DND-41 (cell line): ENCODE data around the gene C1orf185.
"Not testable (repeated sequence)": the region's sequence is repeated elsewhere in the genome, so short reads cannot be mapped to it uniquely, and the experiment has no call there.

ENCODE experiments used
- ATAC-seq: fragments of 200-7000 bp; cut with Tn5 transposase; 3 replicates; pipeline ENCODE4 v1.9.1; 2021; ENCODE audit warnings: low read depth; ENCODE audit not compliant: insufficient read depth
- DNase-seq: peaks from one replicate; pipeline ENCODE4 v3.0.0-alpha.2; 2020
- H2AFZ ChIP-seq: 2 replicates; pipeline ENCODE4 v1.6.0; 2012; ENCODE audit warnings: low read depth, low read length
- H3K27ac ChIP-seq: 2 replicates; pipeline ENCODE4 v1.5.1; 2012; ENCODE audit warnings: low read length, inconsistent platforms
- H3K27me3 ChIP-seq: fragments of 200-600 bp; sonication (generic); 2 replicates; pipeline ENCODE4 v1.6.0; 2012; ENCODE audit warnings: low read length, mild to moderate bottlenecking, inconsistent platforms; ENCODE audit not compliant: insufficient read depth, poor library complexity
- H3K36me3 ChIP-seq: 2 replicates; pipeline ENCODE4 v1.5.1; 2012; ENCODE audit warnings: low read length, inconsistent platforms; ENCODE audit not compliant: insufficient read depth
- H3K4me1 ChIP-seq: 2 replicates; pipeline ENCODE4 v1.5.1; 2012; ENCODE audit warnings: mild to moderate bottlenecking, low read length; ENCODE audit not compliant: insufficient read depth
- H3K4me2 ChIP-seq: 2 replicates; pipeline ENCODE4 v1.6.0; 2012; ENCODE audit warnings: mild to moderate bottlenecking, moderate library complexity, low read length, inconsistent platforms; ENCODE audit not compliant: insufficient read depth
- H3K4me3 ChIP-seq, 2 experiments: fragments of 200-600 bp in 1 of 2; shearing (Covaris generic) in 1 of 2; 2 replicates each; pipeline ENCODE4 v1.5.1; 2012 to 2016; ENCODE audit warnings: inconsistent platforms in 2 of 2, low read length in 2 of 2, mild to moderate bottlenecking in 2 of 2, low read depth in 1 of 2, moderate library complexity in 1 of 2
- H3K79me2 ChIP-seq: 2 replicates; pipeline ENCODE4 v1.6.0; 2012; ENCODE audit warnings: low read length, inconsistent platforms; ENCODE audit not compliant: insufficient read depth
- H3K9ac ChIP-seq: 2 replicates; pipeline ENCODE4 v1.6.0; 2012; ENCODE audit warnings: low read depth, mild to moderate bottlenecking, inconsistent platforms, low read length, moderate library complexity
- H3K9me3 ChIP-seq: 2 replicates; pipeline ENCODE4 v1.5.1; 2012; ENCODE audit warnings: low read length, moderate library complexity, mild to moderate bottlenecking, inconsistent platforms; ENCODE audit not compliant: insufficient read depth, severe bottlenecking
- H4K20me1 ChIP-seq: 2 replicates; pipeline ENCODE4 v1.6.0; 2012; ENCODE audit warnings: low read length; ENCODE audit not compliant: insufficient read depth
- CTCF ChIP-seq: IDR thresholded peaks from 2 replicates; pipeline ENCODE4 v1.5.1; 2012; ENCODE audit warnings: borderline replicate concordance, low read length, moderate library complexity, mild to moderate bottlenecking; ENCODE audit not compliant: poor library complexity, severe bottlenecking; ENCODE audit errors: extremely low read depth
- EZH2 ChIP-seq: IDR thresholded peaks from 3 replicates; pipeline ENCODE4 v1.6.1; 2012; ENCODE audit warnings: borderline replicate concordance, low read depth, mild to moderate bottlenecking, moderate library complexity, low read length, inconsistent platforms; ENCODE audit not compliant: severe bottlenecking

The C1orf185 gene

DNA sequence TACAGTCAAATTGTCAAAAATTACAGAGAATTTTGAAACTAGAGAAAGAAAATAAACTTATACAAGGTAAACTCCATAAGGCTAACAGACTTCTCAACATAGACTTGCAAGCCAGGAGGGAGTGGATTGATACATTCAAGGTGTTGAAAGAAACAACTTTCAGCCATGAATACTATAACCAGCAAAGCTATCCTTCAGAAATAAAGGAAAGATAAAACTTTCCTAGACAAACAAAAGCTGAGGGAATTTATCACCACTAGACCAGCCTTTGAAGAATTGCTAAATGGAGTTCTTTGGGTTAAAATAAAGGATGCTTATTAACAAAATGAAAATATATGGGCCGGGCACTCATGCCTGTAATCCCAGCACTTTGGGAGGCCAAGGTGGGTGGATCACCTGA lies 52.7 kb downstream of the C1orf185 start:
- no peaks in the 10 kb centered on the region for H3K79me2 ChIP-seq
- no peak for DNase-seq
- H3K27ac ChIP-seq, result no peak overlapping the region
- H4K20me1 ChIP-seq, result no peaks in the 10 kb centered on the region
- no peaks in the 10 kb centered on the region for H3K27me3 ChIP-seq
- no peaks in the 10 kb centered on the region for H3K36me3 ChIP-seq
- H3K4me2 ChIP-seq, result no peak overlapping the region
- no peak for ATAC-seq
- no peak overlapping the region for H2AFZ ChIP-seq
- no peak overlapping the region for H3K4me3 ChIP-seq
- H3K9ac ChIP-seq, result no peak overlapping the region
- TF ChIP-seq CTCF (no peak), EZH2 (no peak)
- H3K4me1 ChIP-seq, result no peaks in the 10 kb centered on the region
- peaks cover 19% of the 10 kb centered on the region for H3K9me3 ChIP-seq

DNA sequence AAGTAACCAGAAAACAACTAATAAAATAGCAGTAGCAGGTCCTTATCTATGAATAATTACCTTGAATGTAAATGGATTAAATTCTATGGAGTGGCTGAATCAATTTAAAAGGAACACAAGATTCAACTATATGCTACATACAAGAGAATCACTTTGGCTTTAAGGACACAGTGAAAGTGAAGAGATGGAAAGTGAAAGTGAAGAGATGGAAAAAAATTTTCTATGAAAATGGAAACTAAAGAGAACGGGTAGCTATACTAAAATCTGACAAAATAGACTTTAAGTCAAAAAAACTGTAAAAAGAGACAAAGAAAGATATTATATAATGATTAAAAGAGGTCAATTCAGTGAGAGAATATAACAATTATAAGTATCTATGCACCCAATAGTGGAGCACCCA lies 54.7 kb downstream of the C1orf185 start:
- no peak for TF ChIP-seq EZH2
- no peak for TF ChIP-seq CTCF
- H3K4me2 ChIP-seq, result no peak overlapping the region
- no peak for ATAC-seq

DNA sequence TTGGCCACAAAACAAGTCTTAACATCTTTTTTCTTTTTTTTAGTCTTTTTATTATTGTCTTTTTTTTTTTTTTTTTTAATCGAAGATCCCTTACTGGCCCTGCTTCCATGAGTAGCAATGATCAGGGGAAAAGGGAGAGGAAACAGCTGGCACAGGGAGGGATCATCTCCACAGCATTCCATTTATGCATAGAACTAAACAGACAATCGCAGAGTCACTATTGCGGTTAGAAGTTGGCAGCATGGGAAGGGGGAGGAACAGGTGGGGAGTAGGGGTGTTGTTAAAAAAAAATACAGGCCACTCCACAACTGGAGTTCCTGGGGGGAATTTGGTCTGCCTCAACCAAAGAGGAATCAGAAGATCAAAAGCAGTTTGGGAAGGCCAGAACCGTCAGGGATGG lies 55.4 kb downstream of the C1orf185 start:
- DNase-seq (no peak), ATAC-seq (no peak)
- no peak overlapping the region for H3K4me2 ChIP-seq
- H2AFZ ChIP-seq, result no peak overlapping the region
- no peak overlapping the region for H3K27ac ChIP-seq
- no peaks in the 10 kb centered on the region for H3K79me2 ChIP-seq
- H3K4me1 ChIP-seq, result no peaks in the 10 kb centered on the region
- no peaks in the 10 kb centered on the region for H3K27me3 ChIP-seq
- no peaks in the 10 kb centered on the region for H4K20me1 ChIP-seq
- no peaks in the 10 kb centered on the region for H3K36me3 ChIP-seq
- H3K9me3 ChIP-seq, result peaks cover 19% of the 10 kb centered on the region
- H3K4me3 ChIP-seq, result no peak overlapping the region
- TF ChIP-seq EZH2 (no peak), CTCF (no peak)
- H3K9ac ChIP-seq, result no peak overlapping the region

More for the DNA sequence above, 54.7 kb downstream of the C1orf185 start:
- no peaks in the 10 kb centered on the region for H3K4me1 ChIP-seq
- H3K36me3 ChIP-seq, result no peaks in the 10 kb centered on the region
- H3K27me3 ChIP-seq, result no peaks in the 10 kb centered on the region
- no peak overlapping the region for H3K4me3 ChIP-seq
- no peak overlapping the region for H2AFZ ChIP-seq
- no peak for DNase-seq
- peaks cover 19% of the 10 kb centered on the region for H3K9me3 ChIP-seq
- H4K20me1 ChIP-seq, result no peaks in the 10 kb centered on the region
- no peak overlapping the region for H3K27ac ChIP-seq
- H3K79me2 ChIP-seq, result no peaks in the 10 kb centered on the region
- no peak overlapping the region for H3K9ac ChIP-seq

DNA sequence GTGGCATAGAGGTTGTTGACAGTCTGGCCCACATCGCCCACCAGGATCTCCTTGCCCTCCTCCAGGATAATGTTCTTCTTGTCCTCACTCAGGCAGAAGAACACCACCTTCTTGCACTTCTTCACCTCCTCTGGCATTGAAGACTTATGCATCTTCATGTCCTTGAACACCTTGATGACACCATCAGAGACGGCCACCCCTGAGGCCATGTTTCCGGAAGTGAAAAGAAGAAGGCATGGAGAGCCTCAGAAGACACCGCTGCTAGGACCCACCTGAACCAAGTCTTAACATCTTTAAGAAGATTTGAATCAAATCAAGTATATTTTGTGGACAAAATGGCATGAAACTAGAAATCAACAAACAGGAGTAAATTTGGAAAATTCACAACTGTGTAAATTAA lies 56.2 kb downstream of the C1orf185 start:
- Histone ChIP-seq H4K20me1 (no peaks in the 10 kb centered on the region), H3K4me2 (no peak overlapping the region), H3K27ac (no peak overlapping the region), H3K9ac (no peak overlapping the region), H3K9me3 (peaks cover 17% of the 10 kb centered on the region), H2AFZ (no peak overlapping the region), H3K4me1 (no peaks in the 10 kb centered on the region), H3K4me3 (no peak overlapping the region), H3K79me2 (no peaks in the 10 kb centered on the region), H3K36me3 (no peaks in the 10 kb centered on the region), H3K27me3 (no peaks in the 10 kb centered on the region)
- ATAC-seq (no peak), DNase-seq (no peak)
- TF ChIP-seq EZH2 (no peak), CTCF (no peak)

DNA sequence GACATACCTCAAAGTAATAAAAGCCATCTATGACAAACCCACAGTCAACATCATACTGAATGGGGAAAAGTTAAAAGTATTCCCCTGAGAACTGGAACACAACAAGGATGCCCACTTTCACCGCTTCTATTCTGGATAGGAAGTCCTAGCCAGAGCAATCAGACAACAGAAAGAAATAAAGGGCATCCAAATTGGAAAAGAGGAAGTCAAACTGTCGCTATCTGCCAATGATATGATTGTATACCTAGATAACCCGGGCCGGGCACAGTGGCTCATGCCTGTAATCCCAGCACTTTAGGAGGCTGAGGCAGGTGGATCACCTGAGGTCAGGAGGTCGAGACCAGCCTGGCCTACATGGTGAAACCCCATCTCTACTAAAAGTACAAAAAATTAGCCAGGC lies 60.5 kb downstream of the C1orf185 start:
- H3K9me3 ChIP-seq, H4K20me1 ChIP-seq, H3K27me3 ChIP-seq, H3K4me2 ChIP-seq, H3K4me1 ChIP-seq, DNase-seq, H3K27ac ChIP-seq, H3K9ac ChIP-seq, H3K79me2 ChIP-seq, H3K36me3 ChIP-seq, H3K4me3 ChIP-seq, ATAC-seq, H2AFZ ChIP-seq: not testable (repeated sequence)
